Neural progenitor cell (in vitro differentiated cells): ENCODE measurements around the gene COL9A2. TPM values are rescaled to one million over a fixed set of nuclear protein-coding genes. Genes with fewer than 3 reads are reported as not detected.

ENCODE experiments used
- DNase-seq: peaks from one replicate; pipeline ENCODE4 v3.0.0-alpha.2; 2016; ENCODE audit warnings: low spot score
- H2AFZ ChIP-seq: fragments of 200-600 bp; sonication (generic); replicated peaks from 2 replicates; pipeline ENCODE4 v1.6.1; 2016; ENCODE audit warnings: antibody characterized with exemption
- H3F3A ChIP-seq: fragments of 200-600 bp; sonication (generic); 2 replicates; pipeline ENCODE4 v1.6.1; 2016; ENCODE audit warnings: antibody characterized with exemption, low read depth
- H3K27ac ChIP-seq: fragments of 200-600 bp; sonication (generic); 2 replicates; pipeline ENCODE4 v1.5.1; 2016; ENCODE audit warnings: mild to moderate bottlenecking
- H3K27me3 ChIP-seq: fragments of 200-600 bp; sonication (generic); 2 replicates; pipeline ENCODE4 v1.6.1; 2016; ENCODE audit warnings: mild to moderate bottlenecking, moderate library complexity
- H3K36me3 ChIP-seq: fragments of 200-600 bp; sonication (generic); 2 replicates; pipeline ENCODE4 v1.5.1; 2016
- H3K4me1 ChIP-seq: fragments of 200-600 bp; sonication (generic); 2 replicates; pipeline ENCODE4 v1.6.1; 2016; ENCODE audit warnings: mixed run types
- H3K4me2 ChIP-seq: fragments of 200-600 bp; sonication (generic); 2 replicates; pipeline ENCODE4 v1.6.1; 2016
- H3K4me3 ChIP-seq: fragments of 200-600 bp; sonication (generic); 2 replicates; pipeline ENCODE4 v1.5.1; 2016
- H3K79me2 ChIP-seq: fragments of 200-600 bp; sonication (generic); 2 replicates; pipeline ENCODE4 v1.6.1; 2016; ENCODE audit warnings: low read depth
- H3K9ac ChIP-seq: fragments of 200-600 bp; sonication (generic); 2 replicates; pipeline ENCODE4 v1.6.1; 2016
- H3K9me3 ChIP-seq: fragments of 200-600 bp; sonication (generic); 2 replicates; pipeline ENCODE4 v1.5.1; 2016; ENCODE audit warnings: low read depth
- H4K20me1 ChIP-seq: fragments of 200-600 bp; sonication (generic); 2 replicates; pipeline ENCODE4 v1.6.1; 2016; ENCODE audit warnings: low read depth
- H3K27ac Mint-ChIP-seq: 3 replicates; pipeline ENCODE4 v1.8.0; 2021; ENCODE audit warnings: mixed read lengths
- H3K27me3 Mint-ChIP-seq: 2 replicates; pipeline ENCODE4 v1.8.0; 2022; ENCODE audit warnings: low read depth, mild to moderate bottlenecking, inconsistent platforms, moderate library complexity, mixed read lengths; ENCODE audit not compliant: insufficient read depth
- H3K36me3 Mint-ChIP-seq: 3 replicates; pipeline ENCODE4 v1.8.0; 2021; ENCODE audit warnings: mixed read lengths
- H3K4me1 Mint-ChIP-seq: 3 replicates; pipeline ENCODE4 v1.8.0; 2021; ENCODE audit warnings: mixed read lengths
- H3K4me3 Mint-ChIP-seq: 3 replicates; pipeline ENCODE4 v1.8.0; 2021; ENCODE audit warnings: mild to moderate bottlenecking, moderate library complexity, mixed read lengths
- H3K9me3 Mint-ChIP-seq: 3 replicates; pipeline ENCODE4 v1.8.0; 2020; ENCODE audit warnings: mixed read lengths
- EZH2 ChIP-seq: fragments of 200-600 bp; sonication (generic); IDR thresholded peaks from 2 replicates; pipeline ENCODE4 v1.6.1; 2017; ENCODE audit warnings: antibody characterized with exemption, mild to moderate bottlenecking, moderate library complexity
- EZH2phosphoT487 ChIP-seq: fragments of 200-600 bp; sonication (generic); IDR thresholded peaks from 2 replicates; pipeline ENCODE4 v1.6.1; 2017; ENCODE audit warnings: antibody characterized with exemption
- total RNA-seq: library from RNA; depleted of rRNA; stranded (reverse); fragments of >200 nt; gene quantifications from 2 replicates; pipeline ENCODE4 v1.2.3, GENCODE V29; 2015; ENCODE audit warnings: low replicate concordance
- TF ChIP-seq, protein P1 (sequence below): fragments of 200-600 bp; sonication (generic); IDR thresholded peaks from 2 replicates; pipeline ENCODE4 v1.5.1; 2017; ENCODE audit warnings: antibody characterized with exemption, mild to moderate bottlenecking

Gene COL9A2
- total RNA-seq, 1 donor from 2014 or later: 3.7 TPM

- Histone ChIP-seq H3K27ac (peak overlapping the region; percentile 96), H3K79me2 (peaks cover 50% of the 10 kb centered on the region), H3K4me1 (peaks cover 4% of the 10 kb centered on the region), H3K4me3 (peak overlapping the region; percentile 69), H4K20me1 (no peaks in the 10 kb centered on the region), H3K27me3 (no peaks in the 10 kb centered on the region), H3K36me3 (peaks cover 5% of the 10 kb centered on the region), H3K9me3 (no peaks in the 10 kb centered on the region), H2AFZ (peak overlapping the region; percentile 96), H3F3A (peaks cover 15% of the 10 kb centered on the region), H3K9ac (peak overlapping the region; percentile 96), H3K4me2 (peak overlapping the region; percentile 81)
- no peak for DNase-seq
- Mint-ChIP-seq H3K4me1 (peaks cover 14% of the 10 kb centered on the region), H3K27ac (peak overlapping the region; percentile 98), H3K36me3 (peaks cover 6% of the 10 kb centered on the region), H3K9me3 (no peaks in the 10 kb centered on the region), H3K4me3 (peak overlapping the region; percentile 94), H3K27me3 (peaks cover 2% of the 10 kb centered on the region)
- TF ChIP-seq EZH2 (no peak), EZH2phosphoT487 (no peak)
- TF ChIP-seq, protein P1, sequence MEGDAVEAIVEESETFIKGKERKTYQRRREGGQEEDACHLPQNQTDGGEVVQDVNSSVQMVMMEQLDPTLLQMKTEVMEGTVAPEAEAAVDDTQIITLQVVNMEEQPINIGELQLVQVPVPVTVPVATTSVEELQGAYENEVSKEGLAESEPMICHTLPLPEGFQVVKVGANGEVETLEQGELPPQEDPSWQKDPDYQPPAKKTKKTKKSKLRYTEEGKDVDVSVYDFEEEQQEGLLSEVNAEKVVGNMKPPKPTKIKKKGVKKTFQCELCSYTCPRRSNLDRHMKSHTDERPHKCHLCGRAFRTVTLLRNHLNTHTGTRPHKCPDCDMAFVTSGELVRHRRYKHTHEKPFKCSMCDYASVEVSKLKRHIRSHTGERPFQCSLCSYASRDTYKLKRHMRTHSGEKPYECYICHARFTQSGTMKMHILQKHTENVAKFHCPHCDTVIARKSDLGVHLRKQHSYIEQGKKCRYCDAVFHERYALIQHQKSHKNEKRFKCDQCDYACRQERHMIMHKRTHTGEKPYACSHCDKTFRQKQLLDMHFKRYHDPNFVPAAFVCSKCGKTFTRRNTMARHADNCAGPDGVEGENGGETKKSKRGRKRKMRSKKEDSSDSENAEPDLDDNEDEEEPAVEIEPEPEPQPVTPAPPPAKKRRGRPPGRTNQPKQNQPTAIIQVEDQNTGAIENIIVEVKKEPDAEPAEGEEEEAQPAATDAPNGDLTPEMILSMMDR: no peak
Observed at GRCh38 chr1:40257313-40257687, 59.8 kb downstream of the COL9A2 start.

GRCh38 chr1:40256401-40257084, 60.5 kb downstream of the COL9A2 start:
- peaks cover 15% of the 10 kb centered on the region for H3F3A ChIP-seq
- H3K9me3 ChIP-seq: no peaks in the 10 kb centered on the region
- H3K9me3 Mint-ChIP-seq: no peaks in the 10 kb centered on the region
- no peak overlapping the region for H2AFZ ChIP-seq
- H3K79me2 ChIP-seq: peaks cover 50% of the 10 kb centered on the region
- H3K4me1 Mint-ChIP-seq: peaks cover 14% of the 10 kb centered on the region
- H3K9ac ChIP-seq: peak overlapping the region; percentile 96
- H3K4me3 ChIP-seq: peak overlapping the region; percentile 69
- TF ChIP-seq EZH2phosphoT487 (no peak), EZH2 (no peak)
- TF ChIP-seq, protein P1: no peak
- no peak overlapping the region for H3K27ac Mint-ChIP-seq
- H3K36me3 ChIP-seq: peaks cover 5% of the 10 kb centered on the region
- H4K20me1 ChIP-seq: no peaks in the 10 kb centered on the region
- peaks cover 4% of the 10 kb centered on the region for H3K4me1 ChIP-seq
- no peak for DNase-seq
- H3K4me3 Mint-ChIP-seq: peak overlapping the region; percentile 94
- no peaks in the 10 kb centered on the region for H3K27me3 ChIP-seq
- H3K36me3 Mint-ChIP-seq: peaks cover 6% of the 10 kb centered on the region
- peaks cover 2% of the 10 kb centered on the region for H3K27me3 Mint-ChIP-seq
- H3K27ac ChIP-seq: no peak overlapping the region
- peak overlapping the region; percentile 81 for H3K4me2 ChIP-seq

GRCh38 chr1:40255231-40255630, 61.9 kb downstream of the COL9A2 start:
- H3K4me3 Mint-ChIP-seq: peak overlapping the region; percentile 30
- H3K36me3 ChIP-seq: no peaks in the 10 kb centered on the region
- no peaks in the 10 kb centered on the region for H3K9me3 Mint-ChIP-seq
- peaks cover 15% of the 10 kb centered on the region for H3F3A ChIP-seq
- no peaks in the 10 kb centered on the region for H3K27me3 ChIP-seq
- no peak overlapping the region for H3K27ac Mint-ChIP-seq
- no peak overlapping the region for H3K4me2 ChIP-seq
- H3K27me3 Mint-ChIP-seq: peaks cover 2% of the 10 kb centered on the region
- no peaks in the 10 kb centered on the region for H4K20me1 ChIP-seq
- peaks cover 14% of the 10 kb centered on the region for H3K4me1 Mint-ChIP-seq
- H3K9me3 ChIP-seq: no peaks in the 10 kb centered on the region
- DNase-seq: no peak
- H3K36me3 Mint-ChIP-seq: peaks cover 2% of the 10 kb centered on the region
- no peak overlapping the region for H2AFZ ChIP-seq
- no peak overlapping the region for H3K9ac ChIP-seq
- peaks cover 4% of the 10 kb centered on the region for H3K4me1 ChIP-seq
- TF ChIP-seq EZH2phosphoT487 (no peak), EZH2 (no peak)
- TF ChIP-seq, protein P1: no peak
- no peak overlapping the region for H3K27ac ChIP-seq
- no peak overlapping the region for H3K4me3 ChIP-seq
- peaks cover 41% of the 10 kb centered on the region for H3K79me2 ChIP-seq
